ENCODE results near the gene GLYR1.

Gene GLYR1

GRCh38 chr16:4879049-4879448 lies 32.0 kb upstream of the GLYR1 start:
- DNase-seq (ENCODE audit: low read depth): no peak

GRCh38 chr16:4877380-4877685 lies 30.2 kb upstream of the GLYR1 start:
- no peak for DNase-seq (ENCODE audit: low read depth)

- DNase-seq (ENCODE audit: low read depth): no peak
These were observed 29.7 kb upstream of the GLYR1 start for GRCh38 chr16:4876646-4877379.

DNA sequence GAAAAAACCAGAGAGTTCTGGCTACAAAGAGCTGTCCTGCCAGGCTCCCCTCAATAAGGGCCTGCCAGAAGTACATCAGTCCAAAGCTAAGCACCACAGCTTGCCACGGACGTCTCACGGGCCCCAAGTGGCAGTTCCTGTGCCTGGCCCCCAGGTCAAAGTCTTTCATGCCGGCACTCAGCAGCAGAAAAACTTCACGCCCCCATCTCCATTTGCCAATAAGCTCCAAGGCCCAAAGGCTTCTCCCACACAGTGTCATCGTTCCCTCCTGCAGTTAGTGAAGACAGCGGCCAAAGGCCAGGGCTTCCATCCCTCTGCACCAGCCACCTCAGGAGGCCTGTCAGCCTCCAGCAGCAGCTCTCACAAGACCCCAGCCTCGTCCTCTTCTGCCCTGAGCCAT lies 27.6 kb upstream of the GLYR1 start:
- no peak for DNase-seq (ENCODE audit: low read depth)

- DNase-seq (ENCODE audit: low read depth): no peak
These were observed 26.0 kb upstream of the GLYR1 start for GRCh38 chr16:4873091-4873490.

DNA sequence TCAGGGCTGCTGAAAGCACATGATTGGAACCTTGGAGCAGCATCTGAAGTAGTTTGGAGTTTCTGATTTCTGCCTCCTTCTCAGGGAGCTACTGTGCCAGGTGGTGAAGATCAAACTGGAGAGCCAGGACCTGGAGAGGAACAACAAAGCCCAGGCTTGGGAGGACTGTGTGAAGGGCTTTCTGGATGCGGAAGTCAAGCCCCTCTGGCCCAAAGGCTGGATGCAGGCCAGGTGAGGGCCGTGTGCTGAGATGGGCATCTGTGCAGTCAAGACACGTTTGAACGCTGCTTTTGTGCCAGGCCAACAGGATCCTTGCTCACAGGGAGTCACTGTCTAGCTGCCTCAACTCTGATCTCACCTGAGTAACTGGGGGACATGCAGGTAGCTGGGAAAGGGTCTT lies 24.0 kb upstream of the GLYR1 start:
- no peak for DNase-seq (ENCODE audit: low read depth)

DNA sequence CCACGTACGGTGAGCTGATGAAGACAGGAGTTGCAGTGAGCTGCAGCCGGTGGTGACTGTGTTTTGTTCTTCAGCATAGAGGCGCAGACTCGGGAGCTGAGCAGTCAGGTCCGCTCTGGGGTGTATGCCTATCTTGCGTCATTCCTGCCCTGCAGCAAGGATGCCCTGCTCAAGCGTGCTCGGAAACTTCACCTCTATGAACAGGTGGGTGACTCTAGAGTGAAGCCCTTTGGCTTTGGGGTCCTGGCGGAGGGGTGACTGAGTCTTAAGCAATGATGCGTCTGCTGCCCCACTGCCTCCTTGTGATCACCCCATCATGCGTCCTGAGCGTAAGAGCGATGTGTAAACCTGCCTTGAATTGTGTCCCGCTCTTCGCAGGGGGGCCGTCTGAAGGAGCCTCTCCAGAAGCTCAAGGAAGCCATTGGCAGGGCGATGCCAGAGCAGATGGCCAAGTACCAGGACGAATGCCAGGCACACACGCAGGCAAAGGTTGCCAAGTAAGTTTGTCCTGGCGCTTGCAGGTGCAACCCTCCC lies 23.1 kb upstream of the GLYR1 start:
- no peak for DNase-seq (ENCODE audit: low read depth)

GRCh38 chr16:4869147-4869805 lies 22.2 kb upstream of the GLYR1 start:
- no peak for DNase-seq (ENCODE audit: low read depth)

- no peak for DNase-seq (ENCODE audit: low read depth)
These were observed 21.4 kb upstream of the GLYR1 start for GRCh38 chr16:4868535-4868934.

DNA sequence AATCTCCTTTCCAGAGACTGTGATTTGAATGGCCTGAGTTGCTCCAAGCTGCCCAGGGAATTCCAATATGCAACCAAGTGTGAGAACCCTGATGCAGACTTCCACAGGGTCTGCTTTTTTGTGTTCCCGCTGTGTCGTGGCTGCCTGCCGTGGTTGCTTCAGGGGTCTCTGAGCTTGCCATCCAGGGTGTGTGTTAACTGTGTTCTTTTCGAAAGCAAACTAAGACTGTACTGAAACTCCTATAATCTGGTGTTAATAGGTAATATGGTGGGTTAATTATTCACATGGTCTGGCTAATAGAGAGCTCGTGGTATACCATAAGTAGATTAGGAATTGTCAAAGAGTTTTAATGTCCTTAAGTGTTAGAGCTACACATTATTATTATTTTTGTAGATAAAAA lies 20.9 kb upstream of the GLYR1 start:
- no peak for DNase-seq (ENCODE audit: low read depth)

DNA sequence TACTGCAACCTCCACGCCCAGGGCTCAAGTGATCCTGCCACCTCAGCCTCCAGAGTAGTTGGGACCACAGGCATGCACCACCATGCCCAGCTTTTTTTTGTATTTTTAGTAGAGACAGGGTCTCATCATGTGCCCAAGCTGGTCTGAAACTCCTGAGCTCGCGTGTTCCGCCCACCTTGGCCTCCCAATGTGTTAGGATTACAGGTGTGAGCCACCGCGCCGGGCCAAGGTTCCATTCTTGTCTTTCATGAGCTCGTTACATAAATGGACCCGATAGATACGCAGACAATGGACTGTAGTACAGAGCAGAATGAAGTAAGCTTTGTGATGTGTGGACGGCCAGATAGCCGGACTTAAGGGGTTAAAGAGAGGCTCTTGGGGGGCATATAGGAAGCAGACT lies 19.5 kb upstream of the GLYR1 start:
- no peak for DNase-seq (ENCODE audit: low read depth)

DNA sequence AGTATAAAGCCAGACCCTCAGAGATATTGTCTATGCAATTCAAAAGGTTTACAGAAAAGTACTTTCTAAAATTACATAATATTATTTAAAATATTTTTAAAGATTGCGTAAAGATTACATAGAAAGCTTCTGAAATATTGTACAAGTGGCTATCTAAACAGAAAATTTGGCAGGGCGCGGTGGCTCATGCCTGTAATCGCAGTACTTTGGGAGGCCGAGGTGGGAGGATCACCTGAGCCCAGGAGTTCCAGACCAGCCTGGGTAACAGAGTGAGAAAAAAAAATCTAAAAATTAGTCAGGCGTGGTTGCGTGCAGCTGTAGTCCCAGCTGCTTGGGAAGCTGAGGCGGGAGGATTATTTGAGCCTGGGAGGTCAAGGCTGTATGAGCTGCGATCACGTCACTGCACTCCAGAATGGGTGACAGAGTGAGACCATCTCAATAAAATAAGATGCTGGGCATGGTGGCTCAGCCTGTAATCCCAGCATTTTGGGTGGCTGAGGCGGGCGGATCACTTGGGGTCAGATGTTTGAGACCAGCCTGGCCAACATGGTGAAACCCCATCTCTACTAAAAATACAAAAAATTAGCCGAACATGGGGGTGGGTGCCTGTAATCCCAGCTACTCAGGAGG lies 18.3 kb upstream of the GLYR1 start:
- DNase-seq (ENCODE audit: low read depth): no peak

DNA sequence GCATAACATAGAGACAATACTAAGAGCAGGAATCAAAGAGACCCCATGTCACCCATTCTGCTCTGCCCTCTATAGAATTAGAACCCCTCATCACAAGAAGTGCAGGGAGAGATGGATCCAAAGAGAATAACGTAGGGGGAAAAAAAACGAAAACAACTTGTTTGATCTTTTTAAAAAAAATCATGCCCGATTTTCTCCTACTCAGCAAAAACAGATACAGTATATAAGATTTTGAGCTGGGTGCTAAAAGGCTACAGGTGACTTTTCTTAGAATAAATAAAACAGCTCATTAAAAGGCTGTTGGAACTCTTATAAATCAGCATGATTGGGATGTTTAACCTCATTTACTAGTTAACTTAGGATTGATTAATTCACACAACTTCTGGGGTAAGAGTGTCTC lies 17.6 kb upstream of the GLYR1 start:
- DNase-seq (ENCODE audit: low read depth): no peak

- DNase-seq (ENCODE audit: low read depth): peak; percentile 24
These were observed 15.6 kb upstream of the GLYR1 start for GRCh38 chr16:4862639-4863038.

DNA sequence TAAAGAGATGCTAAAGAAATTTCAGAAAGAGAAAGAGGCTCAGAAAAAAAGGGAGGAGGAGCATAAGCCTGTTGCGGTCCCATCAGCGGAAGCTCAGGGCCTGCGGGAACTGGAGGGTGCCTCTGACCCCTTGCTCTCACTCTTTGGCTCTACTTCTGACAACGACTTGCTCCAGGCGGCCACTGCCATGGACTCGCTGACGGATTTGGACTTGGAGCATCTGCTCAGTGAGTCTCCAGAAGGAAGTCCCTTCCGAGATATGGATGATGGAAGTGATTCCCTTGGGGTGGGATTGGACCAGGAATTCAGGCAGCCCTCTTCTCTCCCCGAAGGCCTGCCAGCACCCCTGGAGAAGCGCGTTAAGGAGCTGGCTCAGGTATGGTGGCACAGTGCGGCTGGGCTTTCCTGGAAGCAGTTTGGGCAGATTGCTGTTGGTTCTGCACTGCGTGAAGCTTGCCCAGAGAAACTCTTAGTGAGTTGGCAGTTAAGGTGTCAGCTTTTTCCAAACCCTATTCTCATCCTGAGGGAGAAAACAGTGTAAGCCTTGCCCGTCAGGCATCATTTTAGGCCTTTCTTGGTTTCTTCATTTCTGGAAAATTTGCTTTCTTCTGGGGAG lies 13.7 kb upstream of the GLYR1 start:
- no peak for DNase-seq (ENCODE audit: low read depth)

DNA sequence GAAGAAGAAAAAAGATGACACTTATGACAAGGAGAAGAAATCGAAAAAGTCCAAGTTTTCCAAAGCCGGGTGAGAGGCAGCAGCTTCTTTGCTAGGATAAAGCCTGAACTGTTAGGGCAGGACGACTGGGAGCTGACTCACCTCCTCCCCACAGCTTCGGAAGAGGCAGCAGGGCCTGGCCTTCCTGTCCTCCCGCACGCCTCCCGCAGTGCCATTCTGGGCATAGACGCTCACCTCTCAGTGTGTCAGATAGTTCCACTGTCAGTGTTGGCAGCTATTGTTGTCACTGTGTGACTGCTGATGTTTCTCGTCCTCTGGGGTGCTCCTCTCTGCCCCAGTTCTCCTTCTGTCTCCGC lies 12.8 kb upstream of the GLYR1 start:
- DNase-seq (ENCODE audit: low read depth): no peak

DNA sequence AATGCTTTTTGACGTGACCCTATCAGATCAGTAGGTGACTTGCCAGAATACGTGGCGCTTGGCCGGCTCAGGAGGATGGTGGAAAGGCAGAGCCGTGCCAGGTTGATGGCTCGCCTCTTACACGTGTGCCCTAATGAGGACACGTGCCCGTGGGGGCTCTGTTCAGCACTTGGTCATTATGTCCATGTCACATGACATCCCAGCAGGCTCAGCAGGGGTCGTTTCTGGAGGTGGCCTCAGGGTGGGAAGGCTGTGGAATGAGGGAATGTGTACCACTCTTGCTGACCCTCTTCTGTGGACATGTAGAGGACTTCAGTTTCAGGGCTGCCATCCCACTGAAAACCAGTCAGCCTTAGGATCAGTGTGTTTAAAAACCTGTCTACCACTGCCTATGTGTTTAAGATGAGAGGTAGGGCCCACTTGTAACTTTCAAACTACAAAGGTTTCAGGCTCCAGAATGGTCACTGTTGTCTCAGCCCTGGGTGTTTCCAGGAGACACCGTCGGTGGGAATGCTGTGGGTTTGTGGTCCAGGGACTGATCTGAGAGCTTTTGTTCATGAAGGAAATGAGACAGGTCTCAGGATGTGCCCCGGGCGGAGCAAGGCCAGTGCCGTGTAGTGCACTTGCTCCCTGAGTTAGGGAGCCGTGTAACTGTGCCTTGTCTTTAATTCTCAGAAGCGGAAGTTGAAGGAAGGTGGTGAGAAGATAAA lies 12.3 kb upstream of the GLYR1 start:
- DNase-seq (ENCODE audit: low read depth): no peak

GRCh38 chr16:4855804-4856203 lies 8.7 kb upstream of the GLYR1 start:
- DNase-seq (ENCODE audit: low read depth): no peak

GRCh38 chr16:4855371-4855770 lies 8.3 kb upstream of the GLYR1 start:
- DNase-seq (ENCODE audit: low read depth): no peak

- no peak for DNase-seq (ENCODE audit: low read depth)
These were observed 5.3 kb upstream of the GLYR1 start for GRCh38 chr16:4852221-4852872.

DNA sequence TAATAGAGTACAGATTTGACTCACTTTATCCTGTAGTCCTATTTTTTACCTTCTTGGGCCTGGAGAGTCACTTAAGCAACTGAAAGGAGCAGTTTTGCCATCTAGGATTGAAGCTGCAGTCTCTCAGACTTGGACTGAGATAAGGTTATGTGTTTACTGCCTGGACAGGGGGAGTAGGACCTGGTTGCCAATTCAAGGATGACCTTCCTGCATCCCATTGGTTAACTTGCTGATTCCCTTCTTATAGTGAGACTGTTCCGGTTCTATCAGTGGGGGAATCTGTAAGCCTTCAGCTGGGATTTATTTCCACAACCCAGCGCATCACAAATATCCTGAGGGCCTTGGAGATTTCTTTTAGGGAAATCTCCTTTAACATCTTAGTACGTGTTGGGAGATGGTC lies 3.1 kb upstream of the GLYR1 start:
- no peak for DNase-seq (ENCODE audit: low read depth)
